Activated CD4-positive, alpha-beta T cell treated with anti-CD3 and anti-CD28 coated beads for 48 hours (primary cell): ENCODE data around the gene B4GALNT1.
"Not testable (repeated sequence)": the region's sequence is repeated elsewhere in the genome, so short reads cannot be mapped to it uniquely, and the experiment has no call there.

Experiments
- DNase-seq: peaks from one replicate; pipeline ENCODE4 v3.0.0-alpha.2; 2020

Gene B4GALNT1

GRCh38 chr12:57606821-57607220 is 26.2 kb downstream of the B4GALNT1 start:
- DNase-seq = no peak

GRCh38 chr12:57606399-57606798 is 26.6 kb downstream of the B4GALNT1 start:
- no peak for DNase-seq

- no peak for DNase-seq
Observed at GRCh38 chr12:57605811-57606311, 27.1 kb downstream of the B4GALNT1 start.

GRCh38 chr12:57604992-57605810 is 27.8 kb downstream of the B4GALNT1 start:
- peak; percentile 23 for DNase-seq

- DNase-seq = peak; percentile 50
Observed at GRCh38 chr12:57604454-57604991, 28.5 kb downstream of the B4GALNT1 start, which contains the start of gene DTX3. TSS of gene DTX3 (plus strand) at chr12:57604824. CDS start at chr12:57606518, 1,694 bp downstream.

GRCh38 chr12:57603815-57604453 is 29.1 kb downstream of the B4GALNT1 start:
- no peak for DNase-seq

GRCh38 chr12:57603324-57603723 is 29.7 kb downstream of the B4GALNT1 start:
- DNase-seq = no peak

- no peak for DNase-seq
Observed at GRCh38 chr12:57602544-57602943, 30.5 kb downstream of the B4GALNT1 start.

- no peak for DNase-seq
Observed at GRCh38 chr12:57600395-57600794, 32.6 kb downstream of the B4GALNT1 start.

GRCh38 chr12:57593187-57593586 is 39.8 kb downstream of the B4GALNT1 start:
- DNase-seq = no peak

GRCh38 chr12:57592551-57593165 is 40.3 kb downstream of the B4GALNT1 start:
- no peak for DNase-seq

- no peak for DNase-seq
Observed at GRCh38 chr12:57591782-57592325, 41.1 kb downstream of the B4GALNT1 start.

- peak; percentile 82 for DNase-seq
Observed at GRCh38 chr12:57590864-57591781, 41.9 kb downstream of the B4GALNT1 start, which contains the start of gene PIP4K2C. TSS of gene PIP4K2C (plus strand) at chr12:57591192. CDS start at chr12:57591290, 98 bp downstream.

- no peak for DNase-seq
Observed at GRCh38 chr12:57590479-57590863, 42.5 kb downstream of the B4GALNT1 start.

GRCh38 chr12:57588951-57589610 is 43.9 kb downstream of the B4GALNT1 start:
- not testable (repeated sequence) for DNase-seq

- no peak for DNase-seq
Observed at GRCh38 chr12:57586832-57587429, 46.1 kb downstream of the B4GALNT1 start.

GRCh38 chr12:57586128-57586527 is 46.9 kb downstream of the B4GALNT1 start:
- no peak for DNase-seq

GRCh38 chr12:57585156-57585555 is 47.8 kb downstream of the B4GALNT1 start:
- no peak for DNase-seq

GRCh38 chr12:57584690-57585089 is 48.3 kb downstream of the B4GALNT1 start:
- DNase-seq = no peak

GRCh38 chr12:57584050-57584449 is 49.0 kb downstream of the B4GALNT1 start:
- no peak for DNase-seq
